Activated T-cell treated with anti-CD3 and anti-CD28 coated beads for 1 hour (primary cell): ENCODE measurements around the gene HSPA12B.
A peak's percentile ranks its signal among the peaks of the same experiment; 100 is the strongest.
"Not testable (repeated sequence)": the region's sequence is repeated elsewhere in the genome, so short reads cannot be mapped to it uniquely, and the experiment has no call there.

Experiments used
- DNase-seq: peaks from one replicate; pipeline ENCODE4 v3.0.0-alpha.2; 2020; ENCODE audit warnings: low read depth

Gene HSPA12B

DNA sequence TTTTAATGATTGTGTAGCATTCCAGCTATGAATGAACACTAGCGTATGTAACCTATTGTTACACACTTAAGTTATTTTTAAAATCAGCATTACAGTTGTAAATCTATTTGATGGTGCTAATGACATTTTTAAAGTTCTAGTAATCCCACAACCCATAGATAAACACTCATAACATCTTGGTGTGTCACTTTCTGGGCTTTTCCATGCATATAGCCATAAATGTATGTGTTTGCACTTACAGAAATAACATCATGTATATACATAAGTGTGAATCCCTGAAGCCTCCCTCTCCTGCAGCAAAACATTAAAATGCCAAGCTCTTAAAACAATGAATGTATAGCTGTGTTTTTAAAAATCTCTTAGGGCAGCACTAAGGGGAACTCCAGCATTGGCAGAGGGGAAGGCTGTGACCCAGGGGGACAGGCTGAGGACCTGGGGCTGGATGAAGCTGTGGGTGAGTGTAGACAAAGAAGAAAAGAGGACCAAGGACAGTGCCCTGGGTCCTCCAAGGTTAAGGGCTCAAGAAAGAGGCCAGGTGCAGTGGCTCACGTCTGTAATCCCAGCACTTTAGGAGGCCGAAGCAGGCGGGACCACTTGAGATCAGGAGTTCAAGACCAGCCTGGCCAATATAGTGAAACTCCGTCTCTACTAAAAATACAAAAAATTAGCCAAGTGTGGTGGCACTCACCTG lies 55.0 kb downstream of the HSPA12B start:
- no peak for DNase-seq

DNA sequence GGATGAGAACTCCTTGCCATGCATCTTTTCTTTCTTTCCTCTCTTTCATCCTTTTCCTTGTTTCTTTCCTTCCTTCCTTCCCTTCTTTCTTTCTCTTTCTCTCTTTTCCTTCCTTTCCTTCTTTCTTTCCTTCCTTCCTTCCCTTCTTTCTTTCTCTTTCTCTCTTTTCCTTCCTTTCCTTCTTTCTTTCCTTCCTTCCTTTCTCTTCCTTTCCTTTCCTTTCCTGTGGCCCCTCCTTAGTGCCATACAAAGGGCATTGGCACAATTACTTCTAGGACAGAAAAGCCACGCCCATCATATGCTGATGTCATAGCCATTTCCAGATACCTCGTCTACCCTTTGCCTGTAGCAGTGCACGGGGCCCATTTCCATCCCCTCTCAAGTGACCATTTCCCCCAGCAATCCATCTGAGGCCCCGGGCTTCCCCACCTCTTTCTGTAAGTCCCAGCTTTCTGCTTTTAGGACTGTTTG lies 56.2 kb downstream of the HSPA12B start:
- no peak for DNase-seq

DNA sequence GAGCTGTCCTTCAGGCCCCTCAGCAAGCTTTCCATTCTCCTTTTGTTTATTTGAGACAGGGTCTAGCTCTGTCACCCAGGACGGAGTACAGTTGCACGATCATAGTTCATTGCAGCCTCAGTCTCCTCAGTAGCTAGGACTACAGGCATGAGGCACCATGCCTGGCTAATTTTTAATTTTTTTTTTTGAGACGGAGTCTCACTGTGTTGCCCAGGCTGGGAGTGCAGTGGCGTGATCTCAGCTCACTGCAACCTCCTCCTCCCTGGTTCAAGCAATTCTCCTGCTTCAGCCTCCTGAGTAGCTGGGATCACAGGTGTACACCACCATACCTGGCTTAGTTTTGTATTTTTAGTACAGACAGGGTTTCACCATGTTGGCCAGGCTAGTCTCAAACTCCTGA lies 56.7 kb downstream of the HSPA12B start:
- not testable (repeated sequence) for DNase-seq

DNA sequence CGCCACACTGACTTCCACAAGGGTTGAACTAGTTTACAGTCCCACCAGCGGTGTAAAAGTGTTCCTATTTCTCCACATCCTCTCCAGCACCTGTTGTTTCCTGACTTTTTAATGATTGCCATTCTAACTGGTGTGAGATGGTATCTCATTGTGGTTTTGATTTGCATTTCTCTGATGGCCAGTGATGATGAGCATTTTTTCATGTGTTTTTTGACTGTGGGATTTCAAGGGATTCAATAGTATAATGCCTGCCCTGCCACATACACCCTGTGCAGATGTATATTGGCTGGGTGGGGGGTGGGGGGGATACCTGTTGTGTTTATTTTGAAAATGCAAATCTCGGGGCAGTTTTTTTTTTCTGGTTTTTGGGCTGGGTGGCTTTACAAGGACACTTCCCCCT lies 61.7 kb downstream of the HSPA12B start:
- DNase-seq, result not testable (repeated sequence)

DNA sequence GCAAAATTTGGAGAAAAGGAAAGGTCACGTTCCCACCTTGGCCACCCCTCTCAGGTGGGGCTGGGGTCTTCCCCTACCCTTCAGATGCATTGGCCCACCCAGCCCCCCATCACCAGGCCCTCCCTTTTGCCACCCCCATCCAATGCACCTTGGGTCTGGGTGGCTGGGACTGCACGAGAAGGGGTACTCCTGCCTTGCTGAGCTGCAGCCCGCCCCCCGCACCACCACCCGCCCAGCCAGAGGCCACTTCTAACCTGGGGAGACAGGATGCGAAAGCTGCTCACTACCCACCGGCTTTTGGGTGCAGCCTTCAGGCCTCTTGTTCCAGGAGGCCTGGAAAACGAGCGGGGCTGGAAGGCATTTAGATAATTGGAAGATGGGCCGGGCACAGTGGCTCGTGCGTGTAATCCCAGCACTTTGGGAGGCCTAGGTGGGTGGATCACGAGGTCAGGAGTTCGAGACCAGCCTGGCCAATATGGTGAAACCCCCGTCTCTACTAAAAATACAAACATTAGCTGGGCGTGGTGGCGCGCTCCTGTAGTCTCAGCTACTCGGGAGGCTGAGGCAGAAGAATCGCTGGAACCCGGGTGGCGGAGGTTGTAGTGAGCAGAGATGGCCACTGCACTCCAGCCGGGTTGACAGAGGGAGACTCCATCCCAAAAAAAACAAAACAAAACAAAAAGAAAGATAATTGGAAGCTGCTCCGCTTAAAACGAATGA lies 62.4 kb downstream of the HSPA12B start:
- DNase-seq, result no peak

DNA sequence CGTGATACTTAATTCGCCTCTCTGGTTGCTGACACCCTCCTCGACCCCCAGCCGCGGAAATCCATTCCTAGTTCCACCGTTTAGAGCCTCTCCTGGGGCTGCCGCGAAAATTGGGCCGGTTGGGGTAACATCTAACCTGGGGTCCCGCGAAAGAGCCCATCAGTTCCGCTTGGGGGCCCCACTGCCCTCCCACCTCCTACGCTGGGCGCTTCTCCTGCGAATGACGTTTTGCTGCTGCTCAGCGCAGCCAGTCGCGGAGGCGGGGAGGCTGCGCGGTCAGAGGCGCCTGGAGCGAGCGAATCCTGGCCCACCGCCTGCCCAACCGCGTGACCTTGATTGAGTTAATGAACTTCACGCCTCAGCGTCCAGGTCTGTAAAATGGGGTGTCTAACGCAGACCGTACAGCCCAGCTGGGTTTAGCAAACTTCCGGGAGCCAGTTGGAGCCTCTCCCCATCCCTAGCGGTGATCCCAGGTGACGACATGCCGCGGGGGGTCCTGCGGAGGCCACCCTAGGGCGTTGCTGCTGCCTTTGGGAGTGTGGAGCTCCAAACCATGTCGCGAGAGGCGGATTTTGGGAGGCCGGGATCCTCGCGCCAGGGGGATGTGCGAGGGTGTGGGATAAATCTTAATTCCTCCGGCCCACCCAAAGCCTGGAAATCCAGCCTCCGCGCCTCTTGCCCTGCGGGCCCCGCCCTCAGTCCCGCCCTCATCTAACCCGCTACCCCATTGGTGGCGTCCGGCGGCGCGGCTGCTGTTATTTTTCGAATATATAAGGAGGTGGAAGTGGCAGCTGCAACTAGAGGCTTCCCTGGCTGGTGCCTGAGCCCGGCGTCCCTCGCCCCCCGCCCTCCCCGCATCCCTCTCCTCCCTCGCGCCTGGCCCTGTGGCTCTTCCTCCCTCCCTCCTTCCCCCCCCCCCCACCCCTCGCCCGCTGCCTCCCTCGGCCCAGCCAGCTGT lies 63.3 kb downstream of the HSPA12B start, which contains the start of gene CDC25B:
Gene CDC25B, plus strand, starts transcription at position 800 of the 958 bp plus-strand sequence. CDS start 222 bp downstream, outside the sequence.
- DNase-seq, result peak; percentile 89

DNA sequence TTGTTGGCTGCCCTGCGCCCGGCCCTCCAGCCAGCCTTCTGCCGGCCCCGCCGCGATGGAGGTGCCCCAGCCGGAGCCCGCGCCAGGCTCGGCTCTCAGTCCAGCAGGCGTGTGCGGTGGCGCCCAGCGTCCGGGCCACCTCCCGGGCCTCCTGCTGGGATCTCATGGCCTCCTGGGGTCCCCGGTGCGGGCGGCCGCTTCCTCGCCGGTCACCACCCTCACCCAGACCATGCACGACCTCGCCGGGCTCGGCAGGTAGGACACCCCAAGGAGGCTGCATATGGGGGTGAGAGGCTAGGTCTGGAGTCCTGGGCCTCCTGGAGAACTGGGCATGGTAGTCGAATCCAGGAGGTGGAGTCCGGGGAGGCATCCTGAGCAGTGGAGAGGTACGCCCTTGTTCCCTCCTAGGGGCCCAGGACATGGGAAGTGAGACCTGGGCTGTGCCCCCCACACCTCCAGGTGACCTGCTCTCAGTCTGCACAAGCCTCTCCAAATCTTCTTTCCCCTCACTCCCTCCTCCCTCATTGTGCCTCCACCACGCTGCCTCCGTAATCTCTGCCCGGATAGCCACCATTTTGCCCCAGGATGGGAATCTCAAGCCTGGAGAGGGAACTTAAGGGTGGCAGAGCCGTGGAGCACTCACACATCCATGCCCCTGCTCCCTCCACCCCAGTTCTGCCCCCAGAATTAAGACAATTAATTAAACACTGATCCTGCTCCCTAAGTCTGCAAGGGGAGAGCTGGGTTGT lies 64.2 kb downstream of the HSPA12B start:
- DNase-seq, result no peak

DNA sequence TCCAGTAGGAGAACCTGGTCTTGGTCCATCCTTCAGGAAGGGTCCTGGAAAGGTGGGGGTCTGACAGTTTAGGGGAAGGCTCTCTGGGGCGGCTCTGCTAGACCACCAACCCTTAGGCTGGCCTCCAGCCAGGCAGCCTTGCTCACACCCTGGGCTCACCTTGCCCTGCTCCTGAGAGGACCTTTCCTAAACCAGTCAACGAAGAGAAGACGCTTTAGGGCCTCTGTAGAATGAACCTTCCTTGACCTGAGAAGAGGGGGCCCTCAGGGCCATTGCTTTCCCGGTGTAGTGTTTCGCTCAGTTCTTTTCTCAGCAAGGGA lies 64.7 kb downstream of the HSPA12B start:
- DNase-seq, result no peak

DNA sequence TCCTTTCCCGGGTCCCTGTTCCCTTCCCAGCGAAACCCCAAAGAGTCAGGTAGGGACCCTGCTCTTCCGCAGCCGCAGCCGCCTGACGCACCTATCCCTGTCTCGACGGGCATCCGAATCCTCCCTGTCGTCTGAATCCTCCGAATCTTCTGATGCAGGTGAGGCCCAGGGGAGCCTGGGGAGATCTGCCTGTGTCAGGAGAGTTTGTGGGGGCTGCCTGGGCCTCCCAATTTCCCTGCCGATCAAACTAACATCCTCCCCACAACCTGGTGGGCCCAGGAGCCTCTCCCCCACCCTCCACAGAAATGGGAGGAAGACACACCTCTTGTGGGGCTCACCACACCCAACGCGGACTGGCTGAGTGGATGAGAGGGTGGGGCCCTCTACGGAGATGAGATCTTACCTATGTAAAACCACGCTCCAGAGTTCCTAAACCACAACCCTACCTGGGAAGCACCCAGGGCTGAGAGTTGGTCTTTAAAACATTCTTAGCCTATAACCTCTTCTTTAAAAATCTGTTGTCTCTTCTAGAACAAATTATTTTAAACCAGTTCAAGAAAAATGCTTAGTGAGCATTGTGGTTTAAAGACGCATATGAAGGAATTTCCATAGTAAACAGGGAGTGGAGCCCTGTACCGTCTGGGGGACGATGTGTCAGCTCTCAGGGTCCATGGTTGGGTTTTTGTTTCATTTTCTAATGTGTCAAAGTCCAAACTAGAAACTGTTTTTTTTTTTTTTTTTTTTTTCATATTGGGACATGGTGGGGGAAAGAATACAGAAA lies 65.3 kb downstream of the HSPA12B start:
- DNase-seq, result no peak

DNA sequence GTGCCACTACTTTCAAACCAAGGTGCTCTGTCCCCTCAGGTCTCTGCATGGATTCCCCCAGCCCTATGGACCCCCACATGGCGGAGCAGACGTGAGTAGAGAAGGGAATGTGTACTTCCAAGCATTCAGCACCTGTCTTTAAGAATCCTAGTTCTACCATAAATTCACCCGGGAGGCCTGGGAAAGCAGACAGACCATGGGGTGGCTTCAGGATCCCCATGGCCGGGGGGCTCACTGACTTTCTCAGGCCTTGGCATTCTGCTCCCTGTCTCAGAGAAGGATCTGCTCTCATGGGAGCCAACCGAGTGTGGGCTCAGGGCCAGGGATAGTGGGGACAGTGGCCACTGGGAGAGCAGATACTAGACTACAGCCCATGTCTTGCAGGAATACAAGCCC lies 65.9 kb downstream of the HSPA12B start:
- no peak for DNase-seq

DNA sequence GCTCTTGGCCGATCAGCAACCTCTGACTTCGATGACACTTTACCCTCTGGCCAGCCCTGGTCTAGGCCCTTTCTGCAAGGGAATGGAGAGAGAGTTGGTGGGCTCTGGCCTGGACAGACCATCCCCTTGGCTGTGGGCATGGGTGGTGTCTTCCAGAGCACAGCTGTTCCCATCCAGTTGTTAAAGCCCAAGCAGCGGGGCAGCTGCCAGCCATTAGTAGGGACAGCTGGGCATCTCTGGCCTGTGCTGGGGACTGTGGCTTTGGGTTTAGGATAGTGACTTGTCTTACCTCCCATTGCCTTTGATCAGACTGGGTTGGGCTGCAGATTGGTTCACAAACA lies 66.4 kb downstream of the HSPA12B start:
- DNase-seq, result no peak

DNA sequence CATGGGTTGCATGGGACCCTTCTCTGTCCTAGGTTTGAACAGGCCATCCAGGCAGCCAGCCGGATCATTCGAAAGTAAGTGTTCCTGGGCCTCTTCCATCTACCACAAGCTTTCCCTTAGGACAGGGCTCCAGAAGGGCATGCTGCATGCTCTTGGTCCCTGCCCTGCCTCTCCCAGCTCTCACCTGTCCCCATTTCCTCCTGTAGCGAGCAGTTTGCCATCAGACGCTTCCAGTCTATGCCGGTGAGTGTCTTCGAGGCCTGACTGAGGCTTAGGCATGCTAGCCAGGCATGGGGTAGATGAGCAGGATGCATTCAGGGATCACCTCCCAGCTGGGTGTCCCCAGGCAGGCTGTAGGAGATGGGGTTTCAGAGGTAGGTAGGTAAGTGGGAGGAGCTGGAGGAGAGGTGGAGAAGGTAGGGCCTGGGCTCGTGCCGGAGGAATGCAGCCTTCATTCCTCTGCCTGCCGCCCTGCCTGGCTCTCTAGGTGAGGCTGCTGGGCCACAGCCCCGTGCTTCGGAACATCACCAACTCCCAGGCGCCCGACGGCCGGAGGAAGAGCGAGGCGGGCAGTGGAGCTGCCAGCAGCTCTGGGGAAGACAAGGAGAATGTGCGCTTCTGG lies 67.9 kb downstream of the HSPA12B start:
- DNase-seq, result no peak

DNA sequence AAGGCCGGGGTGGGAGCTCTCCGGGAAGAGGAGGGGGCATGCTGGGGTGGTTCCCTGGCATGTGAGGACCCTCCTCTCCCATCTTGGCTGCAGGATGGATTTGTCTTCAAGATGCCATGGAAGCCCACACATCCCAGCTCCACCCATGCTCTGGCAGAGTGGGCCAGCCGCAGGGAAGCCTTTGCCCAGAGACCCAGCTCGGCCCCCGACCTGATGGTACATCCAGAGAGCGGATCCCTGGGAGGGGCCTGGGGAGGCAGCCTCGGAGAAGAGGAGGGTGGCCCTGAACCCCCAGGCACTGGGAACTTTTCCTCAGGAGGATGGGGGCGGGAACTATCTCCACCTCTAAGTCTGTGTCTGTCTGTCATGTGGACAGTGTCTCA lies 68.4 kb downstream of the HSPA12B start:
- DNase-seq, result no peak

DNA sequence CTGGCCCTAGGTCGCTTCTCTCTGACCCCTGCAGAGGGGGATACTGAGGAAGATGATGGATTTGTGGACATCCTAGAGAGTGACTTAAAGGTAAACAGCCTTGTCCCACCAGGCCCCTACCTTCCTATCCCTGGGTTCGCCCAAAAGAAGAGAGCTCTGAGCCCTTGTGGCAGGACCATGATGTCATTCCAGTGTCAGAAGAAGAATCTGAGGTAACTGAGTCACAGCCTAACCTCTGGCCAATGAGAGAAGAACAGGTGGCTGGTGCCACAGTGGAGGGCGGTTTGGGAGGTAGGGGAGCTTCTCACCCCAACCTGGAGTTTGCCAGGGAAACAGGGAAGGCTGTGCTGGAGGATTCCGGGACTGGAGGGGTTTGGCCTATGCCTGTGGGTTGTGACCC lies 68.8 kb downstream of the HSPA12B start:
- DNase-seq, result no peak

DNA sequence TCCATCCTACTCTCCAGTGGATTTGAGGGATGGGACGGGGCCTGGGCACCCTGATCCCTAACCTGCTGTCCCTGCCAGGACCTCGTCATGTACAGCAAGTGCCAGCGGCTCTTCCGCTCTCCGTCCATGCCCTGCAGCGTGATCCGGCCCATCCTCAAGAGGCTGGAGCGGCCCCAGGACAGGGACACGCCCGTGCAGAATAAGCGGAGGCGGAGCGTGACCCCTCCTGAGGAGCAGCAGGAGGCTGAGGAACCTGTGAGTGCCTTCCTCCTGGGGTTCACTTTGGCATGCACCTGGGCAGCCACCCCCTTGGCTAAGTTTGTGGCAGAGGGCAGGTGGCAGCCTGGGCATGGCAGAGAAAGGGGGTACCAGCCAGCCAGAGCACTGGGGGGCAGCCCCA lies 69.4 kb downstream of the HSPA12B start:
- no peak for DNase-seq
